Bronchial epithelial cell (primary cell): ENCODE measurements around the gene PCNX1. TPM values are rescaled to one million over a fixed set of nuclear protein-coding genes. Genes with fewer than 3 reads are reported as not detected.

ENCODE experiments used
- DNase-seq: peaks from one replicate; pipeline ENCODE4 v3.0.0-alpha.2; 2010; ENCODE audit warnings: low read depth
- FAIRE-seq: peaks from 2 replicates; lab custom pipeline; 2011; peaks lifted over from hg19 to GRCh38; lab: Jason Lieb, UNC
- H3K27me3 ChIP-seq: 2 replicates; pipeline ENCODE4 v1.5.1; 2011; ENCODE audit warnings: low read length; ENCODE audit not compliant: control insufficient read depth, insufficient read depth
- H3K36me3 ChIP-seq: 2 replicates; pipeline ENCODE4 v1.5.1; 2011; ENCODE audit warnings: low read length; ENCODE audit not compliant: control insufficient read depth, insufficient read depth
- H3K4me3 ChIP-seq: 2 replicates; pipeline ENCODE4 v1.5.1; 2011; ENCODE audit warnings: mild to moderate bottlenecking, low read depth, low read length, control low read depth
- CTCF ChIP-seq: IDR thresholded peaks from 2 replicates; pipeline ENCODE4 v1.5.1; 2011; ENCODE audit warnings: mild to moderate bottlenecking, moderate library complexity, low read length, control low read depth, inconsistent platforms; ENCODE audit not compliant: insufficient read depth, severe bottlenecking
- total RNA-seq: library from RNA; depleted of rRNA; stranded (reverse); fragments of >200 nt; gene quantifications from 2 replicates; pipeline ENCODE4 v1.2.1, GENCODE V29; 2014

PCNX1 gene
- total RNA-seq, 1 donor from 2014 or later, result 24.5 TPM

DNA sequence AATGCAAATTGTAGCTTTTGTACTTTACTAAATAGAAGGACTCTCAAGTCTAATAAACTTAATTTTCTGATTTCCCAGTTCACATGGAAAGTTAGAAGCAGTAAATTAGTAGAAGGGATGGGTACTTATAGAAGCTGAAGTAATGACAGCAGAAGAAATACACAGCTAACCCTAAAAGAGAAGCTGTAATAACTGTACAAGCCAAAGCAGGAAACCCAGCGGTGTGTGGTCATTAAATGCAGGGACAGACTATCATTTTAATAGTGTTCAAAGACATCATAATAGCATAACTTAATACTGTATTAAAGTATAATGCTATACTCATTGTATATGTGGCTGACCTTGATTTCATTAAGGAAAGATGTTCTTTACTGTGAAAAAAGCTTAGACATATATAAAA, 74.9 kb downstream of the PCNX1 start:
- DNase-seq (no peak), FAIRE-seq (no peak)
- no peak for TF ChIP-seq CTCF
- H3K27me3 ChIP-seq, result no peaks in the 10 kb centered on the region
- H3K36me3 ChIP-seq, result peaks cover 5% of the 10 kb centered on the region
- no peak overlapping the region for H3K4me3 ChIP-seq

DNA sequence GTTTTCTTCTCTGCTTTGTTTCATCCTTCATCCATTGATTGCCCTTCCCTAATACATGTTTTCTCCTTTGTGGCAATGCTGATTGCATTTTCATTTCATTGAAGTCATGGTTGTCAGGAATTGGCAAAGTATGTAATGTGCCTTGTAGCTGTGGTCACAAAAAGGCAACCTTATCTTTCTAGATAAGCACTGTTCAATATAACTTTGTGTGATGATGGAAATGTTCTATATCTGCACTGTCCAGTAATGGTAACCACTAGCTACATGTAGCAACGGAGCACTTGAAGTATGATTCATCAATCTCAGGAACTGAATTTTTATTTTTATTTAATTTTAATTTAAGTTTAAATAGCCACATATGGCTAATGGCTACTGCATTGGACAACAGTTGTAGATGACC, 79.8 kb downstream of the PCNX1 start:
- TF ChIP-seq CTCF, result no peak
- H3K36me3 ChIP-seq, result peaks cover 1% of the 10 kb centered on the region
- no peak overlapping the region for H3K4me3 ChIP-seq
- no peaks in the 10 kb centered on the region for H3K27me3 ChIP-seq
- FAIRE-seq, result no peak
- peak; percentile 26 for DNase-seq

DNA sequence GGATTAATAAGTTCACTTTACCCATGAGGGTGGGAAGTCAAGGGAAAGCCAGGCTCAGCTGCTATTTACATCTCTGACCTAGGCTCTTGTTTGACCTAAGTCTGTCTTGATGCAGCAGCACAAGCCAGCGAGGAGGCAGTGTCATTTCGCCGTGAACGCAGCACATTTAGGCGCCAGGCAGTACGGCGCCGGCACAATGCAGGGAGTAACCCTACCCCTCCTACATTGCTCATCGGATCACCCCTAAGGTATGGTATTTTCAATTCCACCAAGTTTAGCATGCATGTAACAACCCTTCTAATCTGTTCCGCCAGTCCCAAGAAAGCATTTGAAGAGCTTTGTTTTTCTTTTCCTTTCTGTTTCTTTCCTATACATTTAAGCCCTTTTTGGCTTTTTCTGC, 81.2 kb downstream of the PCNX1 start:
- FAIRE-seq (no peak), DNase-seq (no peak)
- TF ChIP-seq CTCF, result no peak
- Histone ChIP-seq H3K27me3 (no peaks in the 10 kb centered on the region), H3K4me3 (no peak overlapping the region), H3K36me3 (peaks cover 1% of the 10 kb centered on the region)

- Histone ChIP-seq H3K4me3 (no peak overlapping the region), H3K27me3 (no peaks in the 10 kb centered on the region), H3K36me3 (peaks cover 3% of the 10 kb centered on the region)
- FAIRE-seq (no peak), DNase-seq (no peak)
- TF ChIP-seq CTCF, result no peak
These were observed 86.7 kb downstream of the PCNX1 start for GRCh38 chr14:70993931-70994330.

DNA sequence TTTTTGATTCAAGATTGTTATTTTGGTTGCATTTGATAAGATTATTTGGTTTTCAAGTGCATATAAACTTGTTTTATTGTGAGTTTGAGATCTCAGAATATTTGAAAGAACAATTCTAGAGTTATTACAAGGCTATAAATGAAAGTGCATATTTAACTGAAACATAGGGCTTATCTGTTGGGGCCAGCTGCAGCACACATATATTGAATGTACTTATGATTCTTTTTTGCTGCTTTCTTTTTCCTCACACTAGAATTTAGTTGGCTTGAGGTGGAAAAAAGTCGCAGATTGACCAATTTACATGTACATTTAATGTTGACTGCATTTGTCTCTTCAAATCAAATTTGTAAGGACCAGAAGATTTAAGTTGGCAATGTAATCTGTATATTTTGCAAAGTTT, 88.0 kb downstream of the PCNX1 start:
- no peak overlapping the region for H3K4me3 ChIP-seq
- FAIRE-seq, result no peak
- H3K27me3 ChIP-seq, result no peaks in the 10 kb centered on the region
- peaks cover 3% of the 10 kb centered on the region for H3K36me3 ChIP-seq
- TF ChIP-seq CTCF, result no peak
- no peak for DNase-seq

GRCh38 chr14:70995671-70996070, 88.4 kb downstream of the PCNX1 start:
- no peak for FAIRE-seq
- peaks cover 3% of the 10 kb centered on the region for H3K36me3 ChIP-seq
- no peaks in the 10 kb centered on the region for H3K27me3 ChIP-seq
- no peak for DNase-seq
- H3K4me3 ChIP-seq, result no peak overlapping the region
- TF ChIP-seq CTCF, result no peak
